ENCODE results near the gene CELF5. TPM values are rescaled to one million over a fixed set of nuclear protein-coding genes. Genes with fewer than 3 reads are reported as not detected.

CELF5 gene
- total RNA-seq, 2 experiments from 2014 or later = 0.13 TPM; not detected in 1

GRCh38 chr19:3189702-3190469 is 34.6 kb upstream of the CELF5 start:
- Histone ChIP-seq H3K9me3 (ENCODE audit: low read length) (no peaks in the 10 kb centered on the region), H3K27ac (ENCODE audit: low read depth, low read length, poor library complexity, severe bottlenecking) (no peak overlapping the region), H3K9me2 (ENCODE audit: insufficient read depth, low read length) (no peaks in the 10 kb centered on the region), H2AFZ (ENCODE audit: low read length) (no peak overlapping the region), H3K36me3 (ENCODE audit: insufficient read depth, low read length) (peaks cover 43% of the 10 kb centered on the region), H3K4me2 (ENCODE audit: low read length) (no peak overlapping the region), H3K79me2 (ENCODE audit: insufficient read depth, low read depth, low read length) (peaks cover 52% of the 10 kb centered on the region), H3K4me1 (ENCODE audit: insufficient read depth, low read length, poor library complexity, severe bottlenecking) (peaks cover 11% of the 10 kb centered on the region), H3K4me3 (ENCODE audit: low read depth, low read length, poor library complexity, severe bottlenecking) (no peak overlapping the region), H4K20me1 (ENCODE audit: insufficient read depth, low read length) (peaks cover 8% of the 10 kb centered on the region; the same call in 1 of the 2 replicates)
- intact Hi-C loops (cut with micrococcal nuclease; ENCODE audit: unreplicated experiment) = no loop called here
- no peak for TF ChIP-seq CTCF (conservative IDR thresholded peaks at IDR 0.05; ENCODE audit: low read length)
- no peak for TF ChIP-seq EZH2phosphoT487 (IDR thresholded peaks at IDR 0.05; ENCODE audit: borderline replicate concordance, low read depth, low read length)
- no peak for DNase-seq (ENCODE audit: low spot score)
- no TSS peak for BruUV-seq (replicated peaks)
- ChIA-PET POLR2A (no interaction called here), CTCF (ENCODE audit: unreplicated experiment) (no interaction called here)

GRCh38 chr19:3190470-3190770 is 34.0 kb upstream of the CELF5 start:
- Histone ChIP-seq H3K9me2 (ENCODE audit: insufficient read depth, low read length) (no peaks in the 10 kb centered on the region), H4K20me1 (ENCODE audit: insufficient read depth, low read length) (peaks cover 8% of the 10 kb centered on the region; the same call in 1 of the 2 replicates), H3K4me3 (ENCODE audit: low read depth, low read length, poor library complexity, severe bottlenecking) (no peak overlapping the region), H3K27ac (ENCODE audit: low read depth, low read length, poor library complexity, severe bottlenecking) (no peak overlapping the region), H3K36me3 (ENCODE audit: insufficient read depth, low read length) (peaks cover 43% of the 10 kb centered on the region), H3K4me1 (ENCODE audit: insufficient read depth, low read length, poor library complexity, severe bottlenecking) (peaks cover 10% of the 10 kb centered on the region), H3K4me2 (ENCODE audit: low read length) (no peak overlapping the region), H2AFZ (ENCODE audit: low read length) (no peak overlapping the region), H3K79me2 (ENCODE audit: insufficient read depth, low read depth, low read length) (peaks cover 52% of the 10 kb centered on the region), H3K9me3 (ENCODE audit: low read length) (no peaks in the 10 kb centered on the region)
- no peak for DNase-seq (ENCODE audit: low spot score)
- BruUV-seq (replicated peaks) = no TSS peak
- intact Hi-C loops (cut with micrococcal nuclease; ENCODE audit: unreplicated experiment) = no loop called here
- POLR2A ChIA-PET = no interaction called here
- no peak for TF ChIP-seq EZH2phosphoT487 (IDR thresholded peaks at IDR 0.05; ENCODE audit: borderline replicate concordance, low read depth, low read length)
- no peak for TF ChIP-seq CTCF (conservative IDR thresholded peaks at IDR 0.05; ENCODE audit: low read length)
- CTCF ChIA-PET (ENCODE audit: unreplicated experiment) = no interaction called here

All from OCI-LY7 (cell line).